IMR-90 (cell line): ENCODE measurements around the gene TSEN15. TPM values are rescaled to one million over a fixed set of nuclear protein-coding genes. Genes with fewer than 3 reads are reported as not detected.
A peak's percentile ranks its signal among the peaks of the same experiment; 100 is the strongest.

Experiments
- ATAC-seq: fragments of 200-7000 bp; cut with Tn5 transposase; 2 replicates; pipeline ENCODE4 v1.9.1; 2020; ENCODE audit warnings: low read depth, mild to moderate bottlenecking, moderate library complexity
- BruUV-seq: library from RNA; stranded (reverse); fragments of 400-500 nt; replicated peaks from 2 replicates; lab custom pipeline; 2021; lab: Mats Ljungman, UMichigan
- CTCF ChIA-PET: fragments of 300-600 bp; formaldehyde crosslinking; extraction: SDS; loops from one replicate; lab custom pipeline; 2021; ENCODE audit warnings: antibody characterized with exemption; lab: Yijun Ruan, JAX
- POLR2A ChIA-PET: fragments of 300-600 bp; sonication (Branson Sonifier 250); formaldehyde crosslinking; loops from one replicate; lab custom pipeline; 2022; ENCODE audit warnings: antibody characterized with exemption; ENCODE audit not compliant: unreplicated experiment; lab: Charles Lee
- DNase-seq: peaks from one replicate; pipeline ENCODE4 v3.0.0; 2013
- H2AFZ ChIP-seq: replicated peaks from 2 replicates; pipeline ENCODE3; 2013; ENCODE audit warnings: low read length, mild to moderate bottlenecking; ENCODE audit not compliant: poor library complexity
- H2AK5ac ChIP-seq: 2 replicates; pipeline ENCODE4 v1.6.1; 2013; ENCODE audit warnings: low read depth, low read length, inconsistent platforms
- H2AK9ac ChIP-seq: replicated peaks from 2 replicates; pipeline ENCODE3; 2013; ENCODE audit warnings: mild to moderate bottlenecking, low read depth, low read length, moderate library complexity; ENCODE audit not compliant: poor library complexity
- H2BK120ac ChIP-seq: 2 replicates; pipeline ENCODE4 v1.6.1; 2013; ENCODE audit warnings: low read depth, low read length, inconsistent platforms
- H2BK15ac ChIP-seq: 3 replicates; pipeline ENCODE4 v1.6.1; 2013; ENCODE audit warnings: low read depth, low read length, inconsistent platforms
- H2BK20ac ChIP-seq: 2 replicates; pipeline ENCODE4 v1.6.1; 2013; ENCODE audit warnings: low read depth, mild to moderate bottlenecking, inconsistent platforms, low read length, moderate library complexity
- H2BK5ac ChIP-seq: 2 replicates; pipeline ENCODE4 v1.6.1; 2013; ENCODE audit warnings: mild to moderate bottlenecking, low read depth, low read length, inconsistent platforms; ENCODE audit not compliant: poor library complexity, severe bottlenecking
- H3K14ac ChIP-seq: replicated peaks from 2 replicates; pipeline ENCODE4 v1.6.1; 2013; ENCODE audit warnings: low read depth, low read length, inconsistent platforms
- H3K18ac ChIP-seq: 2 replicates; pipeline ENCODE4 v1.6.1; 2013; ENCODE audit warnings: low read depth, low read length, control low read depth
- H3K23ac ChIP-seq: 2 replicates; pipeline ENCODE4 v1.6.1; 2013; ENCODE audit warnings: low read depth, low read length, inconsistent platforms
- H3K27ac ChIP-seq: 2 replicates; pipeline ENCODE4 v1.5.1; 2013; ENCODE audit warnings: mild to moderate bottlenecking, control low read depth, low read length; ENCODE audit not compliant: insufficient read depth
- H3K27me3 ChIP-seq: 2 replicates; pipeline ENCODE4 v1.6.1; 2013; ENCODE audit warnings: low read length; ENCODE audit not compliant: control insufficient read depth, insufficient read depth
- H3K36me3 ChIP-seq: 2 replicates; pipeline ENCODE4 v1.6.1; 2013; ENCODE audit warnings: low read length, mixed read lengths; ENCODE audit not compliant: control insufficient read depth, insufficient read depth
- H3K4ac ChIP-seq: 2 replicates; pipeline ENCODE4 v1.6.1; 2013; ENCODE audit warnings: low read depth, low read length, inconsistent platforms
- H3K4me1 ChIP-seq: 2 replicates; pipeline ENCODE4 v1.6.1; 2013; ENCODE audit warnings: low read length, mixed read lengths; ENCODE audit not compliant: control insufficient read depth, insufficient read depth
- H3K4me2 ChIP-seq: 2 replicates; pipeline ENCODE4 v1.6.1; 2013; ENCODE audit warnings: low read depth, mild to moderate bottlenecking, control low read depth, low read length, moderate library complexity
- H3K4me3 ChIP-seq: 2 replicates; pipeline ENCODE4 v1.5.1; 2013; ENCODE audit warnings: low read depth, mild to moderate bottlenecking, control low read depth, low read length, moderate library complexity; ENCODE audit not compliant: insufficient read depth
- H3K56ac ChIP-seq: 2 replicates; pipeline ENCODE4 v1.6.1; 2013; ENCODE audit warnings: low read length, inconsistent platforms; ENCODE audit not compliant: insufficient read depth; ENCODE audit errors: extremely low read depth
- H3K79me1 ChIP-seq, 2 experiments: 2 replicates each; pipeline ENCODE4 v1.6.1; 2013; ENCODE audit warnings: low read length in 2 of 2, inconsistent platforms in 1 of 2, low read depth in 1 of 2
- H3K9ac ChIP-seq: 2 replicates; pipeline ENCODE4 v1.6.1; 2013; ENCODE audit warnings: low read depth, low read length, control low read depth
- H3K9me1 ChIP-seq: 2 replicates; pipeline ENCODE4 v1.6.1; 2013; ENCODE audit warnings: low read length, inconsistent platforms; ENCODE audit not compliant: insufficient read depth
- H3K9me3 ChIP-seq: 2 replicates; pipeline ENCODE4 v1.6.1; 2013; ENCODE audit warnings: low read length; ENCODE audit not compliant: control insufficient read depth, insufficient read depth
- H4K20me1 ChIP-seq: 2 replicates; pipeline ENCODE4 v1.6.1; 2013; ENCODE audit warnings: low read length, inconsistent platforms; ENCODE audit not compliant: insufficient read depth
- H4K5ac ChIP-seq: 2 replicates; pipeline ENCODE4 v1.6.1; 2013; ENCODE audit warnings: mild to moderate bottlenecking, low read depth, low read length, control low read depth
- H4K8ac ChIP-seq, 2 experiments: 2 replicates each; pipeline ENCODE4 v1.6.1; 2013; ENCODE audit warnings: low read depth in 2 of 2, low read length in 2 of 2, control low read depth in 1 of 2, inconsistent platforms in 1 of 2
- H4K91ac ChIP-seq: 2 replicates; pipeline ENCODE4 v1.6.1; 2013; ENCODE audit warnings: low read depth, low read length, inconsistent platforms; ENCODE audit not compliant: insufficient read depth
- RFX5 ChIP-seq: IDR thresholded peaks from 2 replicates; pipeline ENCODE4 v1.8.0; 2012; ENCODE audit warnings: low read depth, mild to moderate bottlenecking, low read length, moderate library complexity
- WGBS, 2 experiments: methylation state at CpG; one replicate each; pipeline versions ENCODE4 v1.1.5 to v1.1.7; 2013; ENCODE audit warnings: missing lambda C conversion rate in 2 of 2; ENCODE audit not compliant: insufficient read length in 1 of 2; ENCODE audit errors: extremely low coverage in 2 of 2; 5-methylcytosine and 5-hydroxymethylcytosine counted together
- dilution Hi-C: fragments of 300-500 bp; cut with HindIII; formaldehyde crosslinking; loops from one replicate; pipeline ENCODE4 v1.14.3; 2018; ENCODE audit warnings: low sequenced_read_pairs; ENCODE audit not compliant: unreplicated experiment
- in situ Hi-C: fragments of 300-500 bp; cut with MboI; formaldehyde crosslinking; loops from 3 replicates; pipeline ENCODE4 v1.14.3; 2019; ENCODE audit warnings: low sequenced_read_pairs, inconsistent platforms, mixed read lengths
- intact Hi-C: fragments of 100-400 bp; cut with micrococcal nuclease; formaldehyde crosslinking; loops from 2 replicates; pipeline ENCODE4 v1.10.0; 2022
- polyA plus RNA-seq, 3 experiments: library from polyadenylated mRNA; depleted of rRNA; stranded (reverse); fragments of >200 nt; gene quantifications; 2 replicates each; pipeline ENCODE4 v1.2.3, GENCODE V29; 2012; ENCODE audit warnings: low replicate concordance in 1 of 3
- total RNA-seq: library from RNA; depleted of rRNA; stranded (reverse); fragments of >200 nt; gene quantifications from 2 replicates; pipeline ENCODE4 v1.2.3, GENCODE V29; 2012

Gene TSEN15
- total and polyA plus RNA-seq, 2 of the 4 experiments (the other 2 are of a cell fraction): 32.4 to 45.0 TPM

DNA sequence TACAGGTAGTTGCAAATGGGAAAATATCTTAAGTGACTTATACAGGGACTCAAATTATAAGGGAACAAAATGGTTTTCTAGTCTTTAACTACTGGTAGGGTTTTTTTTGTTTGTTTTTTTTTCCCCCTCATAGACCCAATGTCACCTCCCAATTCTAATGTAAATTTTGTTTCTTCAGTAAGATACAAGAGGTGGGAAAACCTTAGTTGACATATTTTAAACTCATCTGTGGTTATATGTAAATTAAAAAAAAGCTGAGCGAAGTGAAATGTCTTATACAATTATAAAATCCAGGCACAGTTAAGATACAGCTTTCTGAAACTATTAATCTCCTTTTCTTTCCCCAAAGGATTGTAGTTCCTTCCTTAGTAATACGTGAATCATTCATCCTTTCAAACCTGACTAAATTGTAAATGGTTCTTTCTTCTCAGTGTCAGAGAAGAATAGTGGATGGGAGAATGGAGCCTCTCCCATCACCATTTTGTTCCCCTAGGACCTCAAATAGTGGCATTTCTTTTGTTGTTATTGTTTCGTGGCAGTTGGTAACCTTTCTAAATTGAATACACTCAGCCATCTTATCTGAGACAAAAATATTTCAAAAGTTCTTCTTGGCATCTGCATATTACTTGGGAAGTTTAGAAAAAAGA lies 11.2 kb downstream of the TSEN15 start:
- H3K9ac ChIP-seq: no peak overlapping the region
- H3K4me2 ChIP-seq: no peak overlapping the region
- H4K20me1 ChIP-seq: no peaks in the 10 kb centered on the region
- BruUV-seq: no TSS peak
- peaks cover 23 to 34% of the 10 kb centered on the region in 2 experiments for H3K79me1 ChIP-seq
- no peak overlapping the region for H3K56ac ChIP-seq
- no peak overlapping the region for H2AFZ ChIP-seq
- POLR2A ChIA-PET: no interaction called here
- DNase-seq: no peak
- H2AK9ac ChIP-seq: no peak overlapping the region
- in situ Hi-C loops: no loop called here
- peaks cover 6% of the 10 kb centered on the region; the same call in 1 of the 2 replicates for H3K9me1 ChIP-seq
- peak overlapping the region; percentile 54; the same call in 1 of the 2 replicates for H3K4ac ChIP-seq
- H3K4me1 ChIP-seq: peaks cover 2% of the 10 kb centered on the region
- intact Hi-C loops: no loop called here
- peak overlapping the region; percentile 80 for H2BK120ac ChIP-seq
- peaks cover 1% of the 10 kb centered on the region; the same call in 1 of the 2 replicates for H3K36me3 ChIP-seq
- no peaks in the 10 kb centered on the region for H3K9me3 ChIP-seq
- CTCF ChIA-PET: interaction anchor here (1.1 kb wide), 1 partner anchor 601 kb away, joined by 3 read pairs; no protein-coding TSS in a partner anchor
- H3K4me3 ChIP-seq: no peak overlapping the region
- peak overlapping the region; percentile 24; the same call in 1 of the 2 replicates for H4K91ac ChIP-seq
- H3K23ac ChIP-seq: peak overlapping the region; percentile 81; the same call in 1 of the 2 replicates
- H2BK20ac ChIP-seq: peak overlapping the region; percentile 78
- H2BK5ac ChIP-seq: peak overlapping the region; percentile 98
- WGBS, 2 experiments: no CpG with 5 or more reads among the region's 3 CpGs
- H3K27ac ChIP-seq: no peak overlapping the region
- dilution Hi-C loops: no loop called here
- H3K18ac ChIP-seq: 0 out of 2 replicates have a peak overlapping the region, but pooled peaks have one; percentile 5
- peak overlapping the region; percentile 51 for H2AK5ac ChIP-seq
- no peak for ATAC-seq
- 0 out of 2 replicates have a peak overlapping the region, but pooled peaks have one; percentile 72 for H3K14ac ChIP-seq
- H4K8ac ChIP-seq: peak overlapping the region in 1 of 2 experiments; percentile 88; a peak in 2 of 4 replicates
- H4K5ac ChIP-seq: peak overlapping the region; percentile 3; the same call in 1 of the 2 replicates
- peak overlapping the region; percentile 75; the same call in 2 of the 3 replicates for H2BK15ac ChIP-seq
- H3K27me3 ChIP-seq: no peaks in the 10 kb centered on the region
- TF ChIP-seq RFX5: no peak
